Activated CD4-positive, alpha-beta T cell treated with anti-CD3 and anti-CD28 coated beads, Interleukin-2, amount 50 U/mL, for 48 hours (primary cell): ENCODE results near the gene MEGF11.
A peak's percentile ranks its signal among the peaks of the same experiment; 100 is the strongest.
"Not testable (repeated sequence)": the region's sequence is repeated elsewhere in the genome, so short reads cannot be mapped to it uniquely, and the experiment has no call there.

Source experiments
- DNase-seq, 2 experiments: peaks; one replicate each; pipeline ENCODE4 v3.0.0-alpha.2; 2020

The MEGF11 gene

GRCh38 chr15:65907661-65908060 is 345.9 kb downstream of the MEGF11 start:
- DNase-seq, result no peak

- DNase-seq, result no peak
These were observed 347.2 kb downstream of the MEGF11 start for GRCh38 chr15:65906396-65906795.

GRCh38 chr15:65904301-65904700 is 349.2 kb downstream of the MEGF11 start:
- no peak for DNase-seq

- DNase-seq, result no peak
These were observed 350.1 kb downstream of the MEGF11 start for GRCh38 chr15:65903296-65904073.

- DNase-seq, result no peak
These were observed 351.2 kb downstream of the MEGF11 start for GRCh38 chr15:65902373-65902772.

- DNase-seq, result no peak
These were observed 351.7 kb downstream of the MEGF11 start for GRCh38 chr15:65901836-65902235.

- no peak for DNase-seq
These were observed 352.2 kb downstream of the MEGF11 start for GRCh38 chr15:65901336-65901735.

- DNase-seq, result no peak
These were observed 353.1 kb downstream of the MEGF11 start for GRCh38 chr15:65900488-65900887.

GRCh38 chr15:65896236-65896635 is 357.3 kb downstream of the MEGF11 start:
- no peak for DNase-seq

GRCh38 chr15:65893060-65893459 is 360.5 kb downstream of the MEGF11 start:
- no peak for DNase-seq

GRCh38 chr15:65888981-65889380 is 364.6 kb downstream of the MEGF11 start:
- DNase-seq, result no peak

- DNase-seq, result peak in 1 of 2 experiments; percentile 33
These were observed 366.0 kb downstream of the MEGF11 start for GRCh38 chr15:65887565-65887964.

- DNase-seq, result no peak
These were observed 367.8 kb downstream of the MEGF11 start for GRCh38 chr15:65885668-65886218.

- DNase-seq, result no peak
These were observed 369.0 kb downstream of the MEGF11 start for GRCh38 chr15:65884511-65884910.

GRCh38 chr15:65883571-65883970 is 370.0 kb downstream of the MEGF11 start:
- no peak for DNase-seq

GRCh38 chr15:65881766-65882434 is 371.6 kb downstream of the MEGF11 start:
- DNase-seq, result no peak

GRCh38 chr15:65877749-65878148 is 375.8 kb downstream of the MEGF11 start:
- DNase-seq, result no peak

GRCh38 chr15:65875458-65875857 is 378.1 kb downstream of the MEGF11 start:
- no peak for DNase-seq

- no peak for DNase-seq
These were observed 380.3 kb downstream of the MEGF11 start for GRCh38 chr15:65873256-65873655.

- DNase-seq, result not testable (repeated sequence)
These were observed 381.0 kb downstream of the MEGF11 start for GRCh38 chr15:65872596-65872995.

GRCh38 chr15:65871886-65872285 is 381.7 kb downstream of the MEGF11 start:
- DNase-seq, result not testable (repeated sequence)

- no peak for DNase-seq
These were observed 382.5 kb downstream of the MEGF11 start for GRCh38 chr15:65870889-65871533.
